ENCODE data around the gene IL24.

GRCh38 chr1:206896261-206896660 is 982 bp upstream of the IL24 start:
- TF ChIP-seq CEBPB (IDR thresholded peaks at IDR 0.05; ENCODE audit: low read depth), result no peak
- TF ChIP-seq EZH2 (IDR thresholded peaks at IDR 0.05), result no peak
- no peak for TF ChIP-seq CTCF (IDR thresholded peaks at IDR 0.05 in 2 of 3, conservative IDR thresholded peaks at IDR 0.05 in 1 of 3; ENCODE audit: borderline replicate concordance in 1 of 3, insufficient read depth in 1 of 3, low read depth in 2 of 3, low read length in 2 of 3)
- TF ChIP-seq SP1 (IDR thresholded peaks at IDR 0.05; ENCODE audit: low read depth), result no peak
- no peak for TF ChIP-seq SIN3A (IDR thresholded peaks at IDR 0.05; ENCODE audit: low read depth)
- TF ChIP-seq JUND (IDR thresholded peaks at IDR 0.05), result no peak
